WERI-Rb-1 (cell line): ENCODE measurements around the gene ILKAP.
A peak's percentile ranks its signal among the peaks of the same experiment; 100 is the strongest.

ENCODE experiments used
- DNase-seq: peaks from one replicate; pipeline ENCODE4 v3.0.0-alpha.2; 2020
- H3K27ac ChIP-seq: fragments of 250-450 bp; sonication (Bioruptor Pico); 2 replicates; pipeline ENCODE4 v1.5.1; 2020; ENCODE audit warnings: mild to moderate bottlenecking, moderate library complexity
- H3K27me3 ChIP-seq: fragments of 250-450 bp; sonication (Bioruptor Pico); 2 replicates; pipeline ENCODE4 v1.5.1; 2021; ENCODE audit warnings: mild to moderate bottlenecking, low read depth, moderate library complexity; ENCODE audit not compliant: insufficient read depth, severe bottlenecking
- H3K36me3 ChIP-seq: fragments of 250-450 bp; sonication (Bioruptor Pico); 2 replicates; pipeline ENCODE4 v1.5.1; 2020; ENCODE audit warnings: mild to moderate bottlenecking, moderate library complexity
- H3K4me3 ChIP-seq: 2 replicates; pipeline ENCODE4 v1.5.1; 2011; ENCODE audit warnings: low read depth, mild to moderate bottlenecking, control low read depth, low read length
- H3K9me3 ChIP-seq: fragments of 250-450 bp; sonication (Bioruptor Pico); 2 replicates; pipeline ENCODE4 v1.5.1; 2021; ENCODE audit warnings: mild to moderate bottlenecking, moderate library complexity; ENCODE audit not compliant: severe bottlenecking
- CTCF ChIP-seq: IDR thresholded peaks from 2 replicates; pipeline ENCODE4 v1.5.1; 2011; ENCODE audit warnings: low read depth, mild to moderate bottlenecking, control low read depth, inconsistent platforms, low read length

ILKAP gene

GRCh38 chr2:238155051-238155760 is 48.3 kb downstream of the ILKAP start:
- DNase-seq = peak; percentile 68
- no peaks in the 10 kb centered on the region for H3K27me3 ChIP-seq
- H3K27ac ChIP-seq = peak overlapping the region; percentile 17; the same call in 1 of the 2 replicates
- no peak overlapping the region for H3K4me3 ChIP-seq
- no peaks in the 10 kb centered on the region for H3K36me3 ChIP-seq
- H3K9me3 ChIP-seq = peaks cover 2% of the 10 kb centered on the region
- TF ChIP-seq CTCF = no peak

- Histone ChIP-seq H3K27me3 (no peaks in the 10 kb centered on the region), H3K27ac (no peak overlapping the region), H3K9me3 (peaks cover 2% of the 10 kb centered on the region), H3K4me3 (no peak overlapping the region), H3K36me3 (no peaks in the 10 kb centered on the region)
- no peak for DNase-seq
- TF ChIP-seq CTCF = no peak
Observed at GRCh38 chr2:238154570-238154969, 48.9 kb downstream of the ILKAP start.

- Histone ChIP-seq H3K27me3 (no peaks in the 10 kb centered on the region), H3K9me3 (peaks cover 2% of the 10 kb centered on the region), H3K36me3 (no peaks in the 10 kb centered on the region), H3K27ac (no peak overlapping the region), H3K4me3 (no peak overlapping the region)
- no peak for DNase-seq
- peak; percentile 54 for TF ChIP-seq CTCF
Observed at GRCh38 chr2:238152771-238153688, 50.5 kb downstream of the ILKAP start.

GRCh38 chr2:238151628-238152235 is 51.8 kb downstream of the ILKAP start:
- H3K9me3 ChIP-seq = peaks cover 2% of the 10 kb centered on the region
- H3K27me3 ChIP-seq = no peaks in the 10 kb centered on the region
- no peak for TF ChIP-seq CTCF
- no peak overlapping the region for H3K27ac ChIP-seq
- no peak for DNase-seq
- H3K4me3 ChIP-seq = no peak overlapping the region
- no peaks in the 10 kb centered on the region for H3K36me3 ChIP-seq

GRCh38 chr2:238151205-238151604 is 52.3 kb downstream of the ILKAP start:
- no peaks in the 10 kb centered on the region for H3K27me3 ChIP-seq
- H3K4me3 ChIP-seq = no peak overlapping the region
- H3K9me3 ChIP-seq = peaks cover 2% of the 10 kb centered on the region
- no peak overlapping the region for H3K27ac ChIP-seq
- no peaks in the 10 kb centered on the region for H3K36me3 ChIP-seq
- DNase-seq = no peak
- no peak for TF ChIP-seq CTCF
